Activated T-helper 1 cell treated with Interleukin-2 at 50 U/mL for 16 hours (primary cell): Measurements from ENCODE around the gene REXO4.
A peak's percentile ranks its signal among the peaks of the same experiment; 100 is the strongest.
"Not testable (repeated sequence)": the region's sequence is repeated elsewhere in the genome, so short reads cannot be mapped to it uniquely, and the experiment has no call there.

Experiments used
- DNase-seq: peaks from one replicate; pipeline ENCODE4 v3.0.0-alpha.2; 2020; ENCODE audit warnings: low read depth

REXO4 gene

GRCh38 chr9:133386338-133386737 lies 31.5 kb downstream of the REXO4 start:
- no peak for DNase-seq

GRCh38 chr9:133385452-133385851 lies 32.4 kb downstream of the REXO4 start:
- DNase-seq = no peak

- DNase-seq = no peak
These were observed 33.0 kb downstream of the REXO4 start for GRCh38 chr9:133384736-133385321.

GRCh38 chr9:133383438-133383837 lies 34.4 kb downstream of the REXO4 start:
- DNase-seq = no peak

GRCh38 chr9:133382507-133383141 lies 35.2 kb downstream of the REXO4 start:
- no peak for DNase-seq

- DNase-seq = no peak
These were observed 37.1 kb downstream of the REXO4 start for GRCh38 chr9:133380734-133381133.

- DNase-seq = no peak
These were observed 38.4 kb downstream of the REXO4 start for GRCh38 chr9:133379153-133380086.

GRCh38 chr9:133378408-133378962 lies 39.3 kb downstream of the REXO4 start:
- no peak for DNase-seq

- no peak for DNase-seq
These were observed 40.0 kb downstream of the REXO4 start for GRCh38 chr9:133377721-133378216.

- not testable (repeated sequence) for DNase-seq
These were observed 40.5 kb downstream of the REXO4 start for GRCh38 chr9:133377280-133377679.

GRCh38 chr9:133375724-133376654 lies 41.8 kb downstream of the REXO4 start, which contains the start of the genes STKLD1 and SURF4:
STKLD1 (plus strand) TSS chr9:133376366; CDS start chr9:133376474, 108 bp downstream.
SURF4 (minus strand) TSS chr9:133376060; CDS start chr9:133375969, 91 bp downstream.
- peak; percentile 92 for DNase-seq

- DNase-seq = no peak
These were observed 42.6 kb downstream of the REXO4 start for GRCh38 chr9:133375116-133375723.

- no peak for DNase-seq
These were observed 43.1 kb downstream of the REXO4 start for GRCh38 chr9:133374612-133375115.

- no peak for DNase-seq
These were observed 45.7 kb downstream of the REXO4 start for GRCh38 chr9:133372144-133372543.

GRCh38 chr9:133371261-133371711 lies 46.5 kb downstream of the REXO4 start:
- DNase-seq = peak; percentile 46

GRCh38 chr9:133370685-133371084 lies 47.1 kb downstream of the REXO4 start:
- no peak for DNase-seq

- DNase-seq = no peak
These were observed 47.9 kb downstream of the REXO4 start for GRCh38 chr9:133369933-133370332.

GRCh38 chr9:133369422-133369821 lies 48.4 kb downstream of the REXO4 start:
- DNase-seq = no peak

GRCh38 chr9:133368249-133368881 lies 49.4 kb downstream of the REXO4 start:
- DNase-seq = no peak

GRCh38 chr9:133367778-133368177 lies 50.0 kb downstream of the REXO4 start:
- no peak for DNase-seq
